Activated T-cell treated with anti-CD3 and anti-CD28 coated beads, Interleukin-2, amount 50 U/mL, for 48 hours (primary cell): Measurements from ENCODE around the gene KRTAP5-2.

Experiments
- DNase-seq, 2 experiments: peaks; one replicate each; pipeline ENCODE4 v3.0.0-alpha.2; 2020

Gene KRTAP5-2

GRCh38 chr11:1566381-1567051 is 31.6 kb downstream of the KRTAP5-2 start:
- DNase-seq: no peak

DNA sequence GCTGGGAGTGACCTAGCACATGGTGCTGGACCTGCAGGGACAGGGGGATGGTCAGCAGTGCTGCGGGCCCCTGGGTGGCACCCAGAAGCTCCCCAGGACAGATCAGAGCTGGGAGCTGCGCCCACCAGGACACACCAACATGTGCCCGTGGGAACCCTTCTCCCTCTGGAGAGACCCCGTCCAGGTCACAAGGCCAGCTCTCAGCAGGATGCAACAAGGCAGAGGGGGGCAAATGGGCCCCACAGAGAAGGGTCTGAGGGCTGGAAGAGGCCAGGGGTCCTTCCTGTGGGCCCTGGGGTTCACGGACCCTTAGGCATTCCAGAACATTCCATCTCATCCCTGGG is 32.2 kb downstream of the KRTAP5-2 start:
- DNase-seq: no peak

DNA sequence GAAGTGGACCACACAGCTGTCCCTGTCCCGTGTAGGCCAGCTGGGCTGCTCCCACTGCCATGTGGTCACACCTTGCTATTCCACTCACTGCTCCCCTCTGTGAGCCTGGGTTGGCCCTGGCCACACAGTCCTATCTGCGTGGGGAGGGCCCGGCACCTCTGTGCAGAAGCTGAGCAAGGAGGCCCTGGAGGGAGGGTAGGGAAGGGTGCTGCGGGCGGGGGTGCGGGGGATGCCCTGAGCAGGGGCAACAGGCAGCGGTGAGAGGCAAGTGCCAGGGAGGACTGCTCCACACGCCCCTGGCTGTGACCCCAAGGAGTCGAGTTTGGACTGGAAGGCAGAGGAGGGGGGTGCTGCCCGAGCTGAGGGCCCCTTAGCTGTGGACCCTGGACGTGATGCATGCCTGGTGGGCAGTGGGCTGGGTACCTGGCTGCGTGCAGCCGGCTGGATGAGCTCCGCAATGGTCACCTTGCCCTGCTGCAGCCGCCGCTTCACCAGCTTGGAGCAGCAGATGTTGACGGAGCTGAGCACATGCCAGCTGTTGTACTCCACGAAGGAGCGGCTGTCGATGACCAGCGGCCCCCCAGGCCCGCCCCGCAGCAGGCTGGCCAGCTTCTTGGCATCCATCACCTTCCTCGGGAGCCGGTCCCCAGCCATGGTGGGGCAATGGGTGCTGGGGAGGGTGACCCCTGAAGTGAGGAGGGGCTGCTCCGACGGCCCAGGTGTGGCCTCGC is 32.8 kb downstream of the KRTAP5-2 start:
- no peak for DNase-seq

- DNase-seq: no peak
Measured at GRCh38 chr11:1564535-1565172, 33.4 kb downstream of the KRTAP5-2 start.

- no peak for DNase-seq
Measured at GRCh38 chr11:1563697-1564534, 34.2 kb downstream of the KRTAP5-2 start.

DNA sequence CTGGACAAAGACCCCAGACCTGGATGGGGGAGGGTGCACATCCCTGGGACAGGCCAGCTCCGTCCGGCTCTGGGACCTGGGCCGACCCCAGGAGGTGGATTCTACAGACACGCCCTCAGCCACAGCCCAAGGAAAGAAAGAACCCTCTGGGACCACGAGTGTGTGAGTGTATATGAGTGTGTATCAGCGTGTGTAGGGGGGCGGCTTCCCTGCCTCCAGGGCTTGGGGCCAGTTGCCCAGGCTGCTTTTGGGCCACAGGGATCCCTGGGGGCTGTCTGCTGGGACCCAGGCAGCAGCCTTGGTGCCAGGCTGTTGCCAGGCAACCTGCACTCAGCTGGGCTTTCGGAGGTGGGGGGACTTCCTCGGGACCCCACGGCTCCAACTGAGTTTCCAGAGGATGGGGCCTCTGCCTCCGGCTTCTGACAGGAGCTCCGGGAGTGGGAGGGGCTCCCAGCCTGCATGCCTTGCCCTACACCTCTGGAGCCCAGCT is 34.9 kb downstream of the KRTAP5-2 start:
- DNase-seq: no peak

- DNase-seq: no peak
Measured at GRCh38 chr11:1562469-1563148, 35.5 kb downstream of the KRTAP5-2 start.

GRCh38 chr11:1561955-1562354 is 36.1 kb downstream of the KRTAP5-2 start:
- DNase-seq: no peak

DNA sequence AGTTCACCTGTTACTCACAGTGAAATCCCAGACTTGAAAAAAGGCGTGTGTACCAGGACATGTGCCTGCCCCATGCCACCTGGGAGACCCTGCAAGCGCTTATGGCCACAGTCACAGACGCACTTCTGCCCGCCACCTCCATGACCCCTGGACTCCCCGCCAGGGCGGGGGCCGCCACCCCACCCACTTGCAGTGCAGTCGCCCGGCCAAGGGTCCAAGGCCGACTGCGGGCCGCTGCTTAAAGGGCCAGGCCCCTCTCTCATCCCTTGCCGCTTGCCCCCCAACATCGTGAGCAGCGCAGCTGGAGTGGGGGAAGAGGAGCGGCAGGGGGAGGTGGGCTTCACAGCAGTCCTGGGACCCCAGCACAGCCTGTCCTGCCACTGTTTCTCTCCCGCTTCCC is 36.8 kb downstream of the KRTAP5-2 start:
- DNase-seq: no peak

DNA sequence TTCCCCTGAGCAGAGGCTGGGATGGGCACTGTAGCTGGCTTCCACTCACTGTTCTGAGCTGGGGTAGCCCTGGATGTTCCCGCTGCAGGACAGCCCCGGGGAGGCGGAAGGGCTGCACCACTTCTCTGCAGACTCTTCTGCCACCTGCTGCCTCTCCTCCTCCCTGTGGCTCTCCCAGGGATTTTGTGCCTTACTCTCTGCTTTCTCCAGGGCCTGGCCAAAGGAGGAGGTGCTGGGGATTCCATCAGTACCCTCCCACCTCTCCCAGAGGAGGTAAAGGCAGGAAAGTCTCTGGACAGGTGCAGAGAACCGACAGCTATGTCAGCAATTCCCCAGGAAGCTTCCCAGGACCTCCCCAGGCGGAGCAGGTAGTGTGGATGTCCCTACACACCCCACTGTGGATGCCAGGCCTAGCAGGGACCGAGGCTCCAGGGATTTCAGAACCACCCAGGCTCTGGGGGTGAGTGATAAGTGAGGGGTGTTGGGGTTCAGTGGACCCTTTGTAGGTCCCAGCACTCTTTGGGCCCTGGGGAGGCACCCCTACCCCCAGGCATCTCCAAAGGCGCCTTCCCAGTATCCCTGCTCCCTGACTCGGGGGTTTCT is 37.3 kb downstream of the KRTAP5-2 start:
- DNase-seq: no peak

DNA sequence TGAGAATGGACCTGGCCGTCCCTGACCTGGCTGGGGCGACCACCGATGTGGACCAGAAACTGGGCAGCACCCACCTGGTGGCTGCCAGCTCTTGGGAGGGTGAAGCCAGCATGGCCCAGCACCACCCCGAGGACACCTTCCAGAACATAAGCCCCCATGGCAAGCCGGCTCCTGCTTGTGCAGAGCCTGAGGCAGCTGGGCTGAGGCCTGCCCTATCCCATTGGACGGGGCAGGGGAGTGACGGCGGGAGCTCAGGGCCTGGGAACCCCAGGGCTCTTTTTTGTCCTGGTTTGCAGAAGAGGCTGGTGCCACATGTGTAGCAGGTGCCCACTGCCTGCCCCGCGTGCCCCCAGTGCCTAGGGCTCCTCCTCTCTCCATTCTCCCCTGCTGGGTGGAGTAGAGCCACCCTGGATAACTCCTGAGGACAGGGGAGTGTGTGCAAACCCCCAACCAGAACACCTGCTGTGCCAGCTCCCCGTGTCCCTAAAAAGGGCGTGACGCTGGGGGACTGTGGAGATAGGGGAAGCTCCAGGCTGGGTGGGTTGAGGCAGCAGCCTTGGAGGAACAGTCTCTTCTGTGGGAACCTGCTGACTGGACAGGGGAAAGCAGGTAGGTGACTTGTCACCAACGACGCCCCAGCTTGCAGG is 38.0 kb downstream of the KRTAP5-2 start:
- DNase-seq: no peak

DNA sequence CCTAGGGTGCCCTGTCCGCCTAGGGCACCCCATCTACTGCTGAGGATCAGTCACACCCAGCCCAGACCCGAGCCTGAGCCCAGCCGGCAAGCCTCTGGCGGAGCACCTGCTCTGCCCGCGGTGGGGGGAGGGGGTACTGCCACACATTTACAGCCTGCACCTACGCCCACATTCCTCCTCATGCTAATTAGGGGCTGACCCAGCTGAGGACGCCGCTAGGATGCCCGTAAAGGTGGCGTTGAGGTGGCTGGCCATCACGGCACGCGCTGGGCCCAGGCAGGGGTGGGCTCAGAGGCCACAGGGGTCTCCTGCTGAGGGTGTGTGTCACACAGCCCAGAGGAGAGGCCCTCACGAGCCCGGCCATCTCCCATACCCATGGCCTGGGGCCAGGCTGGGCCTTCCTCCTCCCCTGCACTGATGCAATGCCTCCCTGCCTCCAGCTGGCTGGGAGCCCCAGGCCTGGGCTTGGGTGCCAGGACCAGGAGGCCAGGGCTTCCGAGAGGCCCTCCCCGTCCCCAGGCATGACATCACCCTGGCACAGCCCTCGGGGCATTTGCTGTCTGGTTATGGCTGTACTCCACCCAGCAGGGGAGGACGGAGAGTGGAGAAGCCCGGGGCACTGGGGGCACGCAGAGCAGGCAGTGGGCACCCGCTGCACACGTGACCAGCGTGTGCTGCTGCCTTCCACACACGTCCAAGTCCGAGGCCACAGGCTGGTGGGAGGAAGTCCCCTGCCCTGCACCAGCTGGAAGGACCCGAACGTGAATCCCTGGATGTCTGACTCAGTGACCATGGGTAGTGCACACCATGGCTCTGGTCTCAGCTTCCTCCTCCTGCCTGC is 38.8 kb downstream of the KRTAP5-2 start:
- no peak for DNase-seq

DNA sequence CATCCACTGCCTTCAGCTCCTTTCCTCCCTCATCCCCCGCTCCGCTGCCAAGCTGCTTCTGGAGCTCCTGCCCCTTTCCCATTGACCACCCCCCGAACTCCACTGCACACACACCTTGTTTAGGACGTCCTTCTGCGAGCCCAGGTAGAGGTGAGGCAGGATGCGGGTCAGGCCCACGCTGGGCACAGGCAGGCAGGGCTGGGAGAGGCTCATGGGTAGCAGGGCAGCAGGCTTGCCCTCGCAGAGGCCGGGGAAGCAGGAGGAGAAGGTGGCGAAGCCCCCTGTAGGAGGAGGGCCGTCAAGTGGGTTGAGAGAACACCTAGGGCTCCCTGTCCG is 39.4 kb downstream of the KRTAP5-2 start:
- no peak for DNase-seq

DNA sequence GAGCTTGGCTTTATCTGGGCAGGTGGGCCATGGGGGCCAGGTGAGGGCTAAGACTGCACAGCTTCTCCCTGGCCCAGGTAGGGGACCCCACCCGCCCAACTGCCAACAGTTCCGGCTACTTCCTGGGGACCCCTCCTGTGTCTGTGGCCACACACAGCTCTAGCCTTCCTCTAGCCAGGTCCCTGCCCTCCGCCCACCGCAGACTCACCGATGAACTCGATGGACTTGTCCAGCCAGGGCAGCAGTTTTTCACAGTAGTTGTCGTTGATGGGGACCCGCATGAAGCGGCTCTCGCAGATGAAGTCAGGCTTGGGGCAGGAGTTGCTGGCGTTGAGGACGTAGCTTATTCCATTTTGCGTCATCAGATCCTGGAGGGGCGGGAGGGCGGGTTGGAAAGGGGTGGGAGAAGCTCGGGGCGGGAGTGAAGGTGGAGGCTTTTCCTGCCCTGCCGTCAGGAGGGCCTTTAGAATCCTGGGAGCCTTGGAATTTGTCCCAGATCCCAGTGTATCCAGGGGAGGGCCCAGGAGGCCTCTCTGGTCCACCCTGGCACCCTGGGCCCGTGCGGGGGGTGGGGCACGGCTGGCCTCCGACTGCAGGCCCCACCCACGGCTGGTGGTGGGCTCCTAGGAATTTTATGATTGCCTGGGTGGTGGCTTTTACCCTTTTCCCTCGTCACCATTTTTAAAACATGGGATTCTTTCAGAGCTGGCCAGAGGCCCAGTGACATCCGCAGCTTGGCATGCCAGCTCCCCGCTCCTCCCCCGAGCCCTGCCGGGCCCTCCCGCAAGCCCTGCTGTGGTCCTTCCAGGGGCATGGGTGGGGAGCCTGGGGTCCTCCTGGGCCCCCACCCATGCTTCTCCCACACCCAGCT is 40.0 kb downstream of the KRTAP5-2 start:
- no peak for DNase-seq

- no peak for DNase-seq
Measured at GRCh38 chr11:1557051-1557884, 40.8 kb downstream of the KRTAP5-2 start.

GRCh38 chr11:1556278-1556902 is 41.7 kb downstream of the KRTAP5-2 start:
- no peak for DNase-seq

- no peak for DNase-seq
Measured at GRCh38 chr11:1555713-1556153, 42.4 kb downstream of the KRTAP5-2 start.
